Measurements from ENCODE around the gene ZNF285. TPM values are rescaled to one million over a fixed set of nuclear protein-coding genes. Genes with fewer than 3 reads are reported as not detected.
"Not testable (repeated sequence)": the region's sequence is repeated elsewhere in the genome, so short reads cannot be mapped to it uniquely, and the experiment has no call there.

The ZNF285 gene
- total RNA-seq (1 to 10 TPM; 1.1 to 3.5 (median 1.7) TPM), total RNA-seq (0.37 to 8.4 (median 1.3) reads per million in 29 experiments)
- 1.6 TPM for total RNA-seq (2013)

DNA sequence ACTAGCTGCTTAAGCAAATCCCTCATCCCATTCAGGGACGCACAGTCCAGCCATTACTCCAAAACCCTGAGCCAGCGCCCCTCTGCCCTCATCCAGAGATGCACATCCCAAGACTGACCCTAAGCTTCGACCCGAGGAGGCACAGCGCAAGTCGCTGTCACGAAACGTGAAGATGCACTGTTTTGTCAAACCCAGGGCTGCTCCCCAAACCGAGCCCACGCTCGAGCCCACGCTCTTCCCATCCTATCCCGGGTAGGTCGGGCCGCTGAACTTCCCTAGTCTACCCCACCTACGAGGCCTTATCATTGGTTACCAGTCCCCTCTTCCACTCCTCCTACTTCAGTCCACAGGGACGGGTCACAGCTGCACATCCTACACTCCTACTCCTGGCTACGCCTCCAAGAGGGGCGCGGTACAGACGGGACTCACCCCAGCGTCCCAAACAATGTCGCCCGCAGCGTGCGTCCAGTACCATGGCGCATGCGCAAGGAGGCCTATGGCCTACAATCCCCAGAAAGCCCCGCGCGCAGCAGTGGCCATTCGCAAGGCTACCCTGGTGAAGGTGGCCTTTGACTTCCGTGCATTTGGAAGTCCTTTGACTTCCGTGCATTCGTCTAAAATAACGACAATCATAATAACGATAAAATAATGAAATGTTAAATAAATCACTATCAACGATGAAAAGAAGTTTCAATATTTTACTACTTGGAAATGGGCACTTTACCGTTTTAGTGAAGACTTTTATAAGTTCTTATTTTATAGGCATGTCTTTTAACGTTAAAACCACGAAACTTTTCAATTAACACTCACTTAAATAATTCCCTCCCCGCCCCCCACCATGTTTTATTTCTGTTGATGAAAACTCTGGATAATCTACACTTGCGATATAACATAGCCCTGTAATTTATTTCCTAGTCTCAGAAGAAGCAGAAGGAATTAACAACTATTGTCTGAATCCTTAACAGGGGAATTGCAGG is at the start of gene ZNF285:
Gene ZNF285 (minus strand): TSS at position 470 of the 977 bp plus-strand sequence. CDS start 4,395 bp downstream, outside the sequence.
- Mint-ChIP-seq H3K27ac (peak within 1 kb of the TSS in 1 of 2 donors; percentile 85), H3K27me3 (no peaks in the 10 kb centered on the region)

GRCh38 chr19:44447916-44448674 is 46.7 kb upstream of the ZNF285 start, which contains the start of gene ZNF229:
Gene ZNF229, minus strand, starts transcription at chr19:44448472. Its CDS starts 5,625 bp downstream, at chr19:44442847.
- peaks cover 6 to 10% of the 10 kb centered on the region in 2 donors for H3K27me3 Mint-ChIP-seq
- 15% methylated on average over 32 of the region's 45 CpGs for WGBS (ENCODE audit: insufficient coverage)
- H3K4me1 Mint-ChIP-seq, result peaks cover 7 to 12% (median 10%) of the 10 kb centered on the region in 3 donors
- H3K9me3 ChIP-seq, result peaks cover 7% of the 10 kb centered on the region
- POLR2A ChIA-PET, result no interaction called here
- peaks cover 2 to 9% of the 10 kb centered on the region in 2 experiments for H3K4me1 ChIP-seq (ENCODE audit: control insufficient read depth in 1 of 2, extremely low read depth in 1 of 2, insufficient read depth in 2 of 2, low read length in 2 of 2)
- peak within 1 kb of the TSS; percentile 41 to 56 for H3K27ac Mint-ChIP-seq
- H3K9me3 Mint-ChIP-seq, result peaks cover 50 to 76% (median 75%) of the 10 kb centered on the region in 3 donors
- DNase-seq (peak; percentile 21 to 80 (median 62)), ATAC-seq (replicated peaks in 1 of 4) (peak; percentile 81 to 99 (median 88))
- no peaks in the 10 kb centered on the region for H3K36me3 ChIP-seq (ENCODE audit: control insufficient read depth in 2 of 2, extremely low read depth in 1 of 2, insufficient read depth in 1 of 2, low read length in 1 of 2)
- CTCF ChIA-PET, result no interaction called here
- peaks cover 61% of the 10 kb centered on the region for H3K36me3 Mint-ChIP-seq
- H3K27me3 ChIP-seq (replicated peaks in 1 of 2; ENCODE audit: control insufficient read depth in 2 of 2, extremely low read depth in 1 of 2, insufficient read depth in 2 of 2, low read length in 1 of 2), result peaks cover 0 to 12% of the 10 kb centered on the region in 2 experiments
- H3K27ac ChIP-seq (ENCODE audit: low read length), result no peak within 1 kb of the TSS
- peak within 1 kb of the TSS; percentile 40 to 76 for H3K4me3 ChIP-seq (ENCODE audit: control insufficient read depth in 1 of 2, extremely low read depth in 1 of 2, low read length in 1 of 2)
- H3K4me3 Mint-ChIP-seq, result peak within 1 kb of the TSS; percentile 83 to 91 (median 86)

More for the DNA sequence above, at the start of gene ZNF285:
- ATAC-seq (replicated peaks in 1 of 4), result peak; percentile 85 to 97 (median 96)
- WGBS (ENCODE audit: insufficient coverage), result 12% methylated on average over 32 of the region's 43 CpGs
- peaks cover 2 to 9% of the 10 kb centered on the region in 2 experiments for H3K4me1 ChIP-seq (ENCODE audit: control insufficient read depth in 1 of 2, extremely low read depth in 1 of 2, insufficient read depth in 2 of 2, low read length in 2 of 2)
- ChIA-PET POLR2A (no interaction called here), CTCF (no interaction called here)
- peak within 1 kb of the TSS; percentile 51 to 83 for H3K4me3 ChIP-seq (ENCODE audit: control insufficient read depth in 1 of 2, extremely low read depth in 1 of 2, low read length in 1 of 2)
- H3K4me1 Mint-ChIP-seq, result peaks cover 8 to 9% (median 8%) of the 10 kb centered on the region in 3 donors
- H3K9me3 ChIP-seq, result peaks cover 2% of the 10 kb centered on the region
- peaks cover 0 to 7% of the 10 kb centered on the region in 2 experiments for H3K27me3 ChIP-seq (replicated peaks in 1 of 2; ENCODE audit: control insufficient read depth in 2 of 2, extremely low read depth in 1 of 2, insufficient read depth in 2 of 2, low read length in 1 of 2)
- no peaks in the 10 kb centered on the region for H3K36me3 ChIP-seq (ENCODE audit: control insufficient read depth in 2 of 2, extremely low read depth in 1 of 2, insufficient read depth in 1 of 2, low read length in 1 of 2)
- DNase-seq, result peak; percentile 22 to 73 (median 56)
- H3K27ac ChIP-seq (ENCODE audit: low read length), result no peak within 1 kb of the TSS
- H3K4me3 Mint-ChIP-seq, result peak within 1 kb of the TSS; percentile 87 to 95 (median 90)
- peaks cover 16 to 56% (median 47%) of the 10 kb centered on the region in 3 donors for H3K9me3 Mint-ChIP-seq
- peaks cover 26% of the 10 kb centered on the region for H3K36me3 Mint-ChIP-seq

DNA sequence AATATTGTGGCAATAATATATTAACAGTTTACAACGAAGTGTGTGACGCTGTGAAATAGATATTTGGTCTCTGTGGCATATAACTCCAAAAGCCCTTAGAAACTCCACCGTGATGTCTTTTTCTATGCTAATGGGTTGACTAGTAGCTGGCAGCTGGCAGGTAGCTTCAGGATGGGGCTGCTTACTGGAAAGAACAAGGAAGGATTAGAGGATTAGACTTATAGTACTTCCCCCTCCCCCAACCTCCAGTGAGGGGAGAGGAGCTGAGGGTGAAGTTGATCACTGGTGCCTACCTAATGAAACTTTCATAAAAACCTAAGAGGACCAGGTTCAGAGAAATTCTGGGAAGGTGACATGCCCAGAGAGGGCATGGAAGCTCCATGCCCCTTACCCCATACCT is 37.0 kb upstream of the ZNF285 start:
- ChIA-PET POLR2A (no interaction called here), CTCF (no interaction called here)
- H3K4me1 Mint-ChIP-seq, result no peaks in the 10 kb centered on the region
- Histone ChIP-seq H3K4me3 (ENCODE audit: control insufficient read depth in 1 of 2, extremely low read depth in 1 of 2, low read length in 1 of 2) (no peak overlapping the region), H3K9me3 (peaks cover 6% of the 10 kb centered on the region), H3K27ac (ENCODE audit: low read length) (no peak overlapping the region), H3K27me3 (replicated peaks in 1 of 2; ENCODE audit: control insufficient read depth in 2 of 2, extremely low read depth in 1 of 2, insufficient read depth in 2 of 2, low read length in 1 of 2) (no peaks in the 10 kb centered on the region), H3K36me3 (ENCODE audit: control insufficient read depth in 2 of 2, extremely low read depth in 1 of 2, insufficient read depth in 1 of 2, low read length in 1 of 2) (peaks cover 0 to 10% of the 10 kb centered on the region in 2 donors), H3K4me1 (ENCODE audit: control insufficient read depth in 1 of 2, extremely low read depth in 1 of 2, insufficient read depth in 2 of 2, low read length in 2 of 2) (no peaks in the 10 kb centered on the region)
- no peak overlapping the region for H3K27ac Mint-ChIP-seq
- no peak overlapping the region for H3K4me3 Mint-ChIP-seq
- ATAC-seq (replicated peaks in 1 of 4) (no peak), DNase-seq (no peak)
- H3K36me3 Mint-ChIP-seq, result peaks cover 37% of the 10 kb centered on the region
- H3K9me3 Mint-ChIP-seq, result peaks cover 27 to 67% (median 65%) of the 10 kb centered on the region in 3 donors
- WGBS (ENCODE audit: insufficient coverage), result no CpG with 5 or more reads among the region's 3 CpGs
- peaks cover 0 to 1% of the 10 kb centered on the region in 2 donors for H3K27me3 Mint-ChIP-seq

- Histone ChIP-seq H3K27me3 (replicated peaks in 1 of 2; ENCODE audit: control insufficient read depth in 2 of 2, extremely low read depth in 1 of 2, insufficient read depth in 2 of 2, low read length in 1 of 2) (no peaks in the 10 kb centered on the region), H3K36me3 (ENCODE audit: control insufficient read depth in 2 of 2, extremely low read depth in 1 of 2, insufficient read depth in 1 of 2, low read length in 1 of 2) (peaks cover 0 to 6% of the 10 kb centered on the region in 2 donors), H3K4me1 (ENCODE audit: control insufficient read depth in 1 of 2, extremely low read depth in 1 of 2, insufficient read depth in 2 of 2, low read length in 2 of 2) (no peaks in the 10 kb centered on the region), H3K4me3 (ENCODE audit: control insufficient read depth in 1 of 2, extremely low read depth in 1 of 2, low read length in 1 of 2) (no peak overlapping the region), H3K9me3 (peaks cover 10% of the 10 kb centered on the region), H3K27ac (ENCODE audit: low read length) (no peak overlapping the region)
- peaks cover 28 to 69% (median 59%) of the 10 kb centered on the region in 3 donors for H3K9me3 Mint-ChIP-seq
- H3K27me3 Mint-ChIP-seq, result peaks cover 0 to 1% of the 10 kb centered on the region in 2 donors
- no peak for DNase-seq
- ChIA-PET POLR2A (no interaction called here), CTCF (no interaction called here)
- no peak for ATAC-seq (replicated peaks in 1 of 4)
- H3K4me3 Mint-ChIP-seq, result no peak overlapping the region
- 100% methylated on average over 2 of the region's 2 CpGs for WGBS (ENCODE audit: insufficient coverage)
- peaks cover 32% of the 10 kb centered on the region for H3K36me3 Mint-ChIP-seq
- no peaks in the 10 kb centered on the region for H3K4me1 Mint-ChIP-seq
- H3K27ac Mint-ChIP-seq, result no peak overlapping the region
These were observed 34.0 kb upstream of the ZNF285 start for GRCh38 chr19:44435441-44435840.

- CTCF ChIA-PET, result no interaction called here
- peak overlapping the region in 1 of 2 donors; percentile 20 for H3K4me3 ChIP-seq (ENCODE audit: control insufficient read depth in 1 of 2, extremely low read depth in 1 of 2, low read length in 1 of 2)
- peaks cover 13% of the 10 kb centered on the region for H3K9me3 ChIP-seq
- no peaks in the 10 kb centered on the region for H3K27me3 ChIP-seq (replicated peaks in 1 of 2; ENCODE audit: control insufficient read depth in 2 of 2, extremely low read depth in 1 of 2, insufficient read depth in 2 of 2, low read length in 1 of 2)
- no peak overlapping the region for H3K27ac ChIP-seq (ENCODE audit: low read length)
- Mint-ChIP-seq H3K36me3 (peaks cover 40% of the 10 kb centered on the region), H3K27ac (no peak overlapping the region), H3K9me3 (peaks cover 30 to 72% (median 69%) of the 10 kb centered on the region in 3 donors), H3K27me3 (peaks cover 0 to 1% of the 10 kb centered on the region in 2 donors), H3K4me3 (no peak overlapping the region), H3K4me1 (no peaks in the 10 kb centered on the region)
- WGBS (ENCODE audit: insufficient coverage), result no CpG with 5 or more reads among the region's 1 CpG
- H3K36me3 ChIP-seq (ENCODE audit: control insufficient read depth in 2 of 2, extremely low read depth in 1 of 2, insufficient read depth in 1 of 2, low read length in 1 of 2), result peaks cover 0 to 6% of the 10 kb centered on the region in 2 donors
- POLR2A ChIA-PET, result no interaction called here
- no peaks in the 10 kb centered on the region for H3K4me1 ChIP-seq (ENCODE audit: control insufficient read depth in 1 of 2, extremely low read depth in 1 of 2, insufficient read depth in 2 of 2, low read length in 2 of 2)
- DNase-seq (no peak), ATAC-seq (replicated peaks in 1 of 4) (no peak)
These were observed 29.5 kb upstream of the ZNF285 start for GRCh38 chr19:44430956-44431355.

DNA sequence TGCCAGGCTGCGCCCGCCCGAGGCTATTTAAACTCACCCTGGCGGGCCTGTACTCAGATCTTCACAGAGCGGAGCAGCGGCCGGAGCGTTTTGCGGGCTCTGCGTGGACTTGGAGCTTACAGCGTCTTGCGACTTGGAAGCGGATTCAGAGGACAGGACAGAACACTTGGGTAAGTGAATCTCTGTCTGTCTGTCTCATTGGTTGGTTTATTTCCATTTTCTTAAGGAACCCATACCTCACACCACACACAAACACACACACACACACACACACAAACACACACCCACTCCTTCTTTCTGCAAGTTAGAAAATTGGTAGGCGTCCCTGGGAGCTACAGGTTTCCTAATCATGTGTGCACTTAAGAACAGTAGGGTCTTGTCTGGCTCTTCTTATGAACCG is 14.1 kb upstream of the ZNF285 start:
- H3K4me3 ChIP-seq (ENCODE audit: control insufficient read depth in 1 of 2, extremely low read depth in 1 of 2, low read length in 1 of 2); H3K27ac ChIP-seq (ENCODE audit: low read length); ATAC-seq (replicated peaks in 1 of 4); H3K36me3 ChIP-seq (ENCODE audit: control insufficient read depth in 2 of 2, extremely low read depth in 1 of 2, insufficient read depth in 1 of 2, low read length in 1 of 2); H3K36me3 Mint-ChIP-seq; H3K4me1 ChIP-seq (ENCODE audit: control insufficient read depth in 1 of 2, extremely low read depth in 1 of 2, insufficient read depth in 2 of 2, low read length in 2 of 2); H3K9me3 ChIP-seq; H3K4me3 Mint-ChIP-seq; DNase-seq; H3K27me3 Mint-ChIP-seq; H3K27ac Mint-ChIP-seq; H3K4me1 Mint-ChIP-seq: not testable (repeated sequence)
- POLR2A ChIA-PET, result interaction anchor here in 1 of 2 donors (0.5 kb wide), 1 partner anchor 229 kb away, joined by 4 read pairs; no protein-coding TSS in a partner anchor
- peaks cover 23 to 58% (median 44%) of the 10 kb centered on the region in 3 donors for H3K9me3 Mint-ChIP-seq
- peaks cover 0 to 11% of the 10 kb centered on the region in 2 experiments for H3K27me3 ChIP-seq (replicated peaks in 1 of 2; ENCODE audit: control insufficient read depth in 2 of 2, extremely low read depth in 1 of 2, insufficient read depth in 2 of 2, low read length in 1 of 2)
- WGBS (ENCODE audit: insufficient coverage), result no CpG with 5 or more reads among the region's 15 CpGs
- CTCF ChIA-PET, result interaction anchor here in 1 of 2 donors (0.6 kb wide), 1 partner anchor 247 kb away, joined by 4 read pairs; no protein-coding TSS in a partner anchor

All from T-cell (primary cell).